Measurements from ENCODE around the gene SRM.
"Not testable (repeated sequence)": the region's sequence is repeated elsewhere in the genome, so short reads cannot be mapped to it uniquely, and the experiment has no call there.

SRM gene

DNA sequence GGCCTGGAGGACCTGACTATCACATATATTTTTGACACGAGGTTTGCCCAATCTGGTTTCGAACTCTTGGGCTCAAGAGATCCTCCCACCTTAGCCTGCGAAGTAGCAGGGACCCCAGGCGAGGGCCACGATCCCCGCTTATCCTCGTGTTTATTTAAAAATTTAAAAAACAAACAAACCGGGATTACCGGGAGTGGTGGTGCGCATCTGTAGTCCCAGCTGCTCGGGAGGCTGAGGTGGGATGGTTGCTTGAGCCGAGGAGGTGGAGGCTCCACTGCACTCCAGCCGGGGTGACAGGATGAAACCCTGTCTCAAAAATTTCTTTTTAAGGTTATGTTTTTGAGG, 40.3 kb upstream of the SRM start:
- H3K4me3 ChIP-seq (ENCODE audit: low read depth, low read length), result peak overlapping the region; percentile 80
- no peaks in the 10 kb centered on the region for H3K9me3 ChIP-seq
- no peak for DNase-seq
- peaks cover 5% of the 10 kb centered on the region for H3K36me3 ChIP-seq
- TF ChIP-seq, protein P1, sequence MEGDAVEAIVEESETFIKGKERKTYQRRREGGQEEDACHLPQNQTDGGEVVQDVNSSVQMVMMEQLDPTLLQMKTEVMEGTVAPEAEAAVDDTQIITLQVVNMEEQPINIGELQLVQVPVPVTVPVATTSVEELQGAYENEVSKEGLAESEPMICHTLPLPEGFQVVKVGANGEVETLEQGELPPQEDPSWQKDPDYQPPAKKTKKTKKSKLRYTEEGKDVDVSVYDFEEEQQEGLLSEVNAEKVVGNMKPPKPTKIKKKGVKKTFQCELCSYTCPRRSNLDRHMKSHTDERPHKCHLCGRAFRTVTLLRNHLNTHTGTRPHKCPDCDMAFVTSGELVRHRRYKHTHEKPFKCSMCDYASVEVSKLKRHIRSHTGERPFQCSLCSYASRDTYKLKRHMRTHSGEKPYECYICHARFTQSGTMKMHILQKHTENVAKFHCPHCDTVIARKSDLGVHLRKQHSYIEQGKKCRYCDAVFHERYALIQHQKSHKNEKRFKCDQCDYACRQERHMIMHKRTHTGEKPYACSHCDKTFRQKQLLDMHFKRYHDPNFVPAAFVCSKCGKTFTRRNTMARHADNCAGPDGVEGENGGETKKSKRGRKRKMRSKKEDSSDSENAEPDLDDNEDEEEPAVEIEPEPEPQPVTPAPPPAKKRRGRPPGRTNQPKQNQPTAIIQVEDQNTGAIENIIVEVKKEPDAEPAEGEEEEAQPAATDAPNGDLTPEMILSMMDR (IDR thresholded peaks at IDR 0.05; ENCODE audit: low read depth, low read length), result no peak
- no peaks in the 10 kb centered on the region for H3K27me3 ChIP-seq
- H3K4me1 ChIP-seq, result no peaks in the 10 kb centered on the region

DNA sequence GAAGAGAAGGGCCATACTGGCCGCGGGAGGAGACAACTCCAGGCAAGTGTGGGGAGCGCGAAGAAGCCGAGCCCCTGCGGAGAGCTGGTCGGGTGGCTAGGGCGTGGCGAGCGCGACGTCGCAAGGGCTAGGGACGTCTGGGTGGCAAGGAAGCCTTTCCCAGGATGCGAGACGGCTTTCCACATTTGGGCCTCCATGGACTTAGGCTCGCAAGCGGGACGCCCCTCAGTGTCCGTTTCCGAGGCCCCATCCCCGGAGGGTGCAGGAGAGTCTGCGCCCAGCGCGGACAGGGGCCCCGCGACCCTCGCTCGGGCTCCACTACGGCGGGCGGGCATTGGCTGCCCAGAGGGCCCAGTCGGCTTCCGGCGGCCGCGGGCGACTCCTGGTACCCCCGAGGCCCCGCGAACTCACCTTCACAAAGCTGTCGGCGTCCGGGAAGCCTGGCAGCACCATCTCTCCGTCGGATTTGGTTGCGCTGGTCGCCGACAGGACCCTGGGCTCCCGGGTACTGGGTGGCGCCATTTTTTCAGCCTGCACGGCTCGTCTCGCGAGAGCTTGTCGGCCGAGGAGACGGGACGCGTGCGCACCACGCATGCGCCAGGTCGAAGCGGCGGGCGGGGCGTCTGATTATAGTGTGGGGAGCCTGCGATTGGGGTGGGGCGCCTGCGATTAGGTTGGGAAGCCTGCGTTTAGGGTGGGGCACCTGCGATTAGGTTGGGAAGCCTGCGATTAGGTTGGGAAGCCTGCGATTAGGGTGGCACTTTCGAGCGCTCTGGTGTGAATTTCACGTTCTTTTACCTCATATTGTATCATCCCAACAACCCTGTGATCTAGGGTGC, 39.7 kb upstream of the SRM start, which contains the start of gene EXOSC10:
EXOSC10 (minus strand) TSS at position 560 of the 839 bp plus-strand sequence; CDS start at position 522, 38 bp downstream.
- no peaks in the 10 kb centered on the region for H3K4me1 ChIP-seq
- H3K27me3 ChIP-seq, result no peaks in the 10 kb centered on the region
- peaks cover 8% of the 10 kb centered on the region for H3K36me3 ChIP-seq
- DNase-seq, result peak; percentile 86
- peak within 1 kb of the TSS; percentile 80 for H3K4me3 ChIP-seq (ENCODE audit: low read depth, low read length)
- H3K9me3 ChIP-seq, result no peaks in the 10 kb centered on the region
- TF ChIP-seq, protein P1 (IDR thresholded peaks at IDR 0.05; ENCODE audit: low read depth, low read length), result no peak

DNA sequence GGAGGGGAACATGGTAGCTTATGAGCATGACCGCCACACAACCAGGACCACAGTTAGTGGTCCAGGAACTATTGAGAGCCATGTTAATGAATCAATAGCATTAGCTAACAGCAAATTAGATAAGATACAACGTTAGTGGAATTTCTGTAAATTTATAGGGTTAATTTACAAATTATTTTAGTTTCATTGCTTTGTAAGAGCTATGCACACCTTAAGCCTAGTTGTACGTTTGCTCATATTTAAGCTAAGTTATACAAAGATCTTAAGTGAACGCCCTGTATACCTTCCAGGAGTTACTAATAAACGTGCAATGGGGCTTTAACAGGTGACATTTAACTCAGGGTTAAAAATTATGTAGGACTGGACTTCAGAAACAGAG, 39.1 kb upstream of the SRM start:
- H3K4me3 ChIP-seq (ENCODE audit: low read depth, low read length), result peak overlapping the region; percentile 80
- H3K4me1 ChIP-seq, result no peaks in the 10 kb centered on the region
- TF ChIP-seq, protein P1 (IDR thresholded peaks at IDR 0.05; ENCODE audit: low read depth, low read length), result no peak
- no peaks in the 10 kb centered on the region for H3K27me3 ChIP-seq
- peaks cover 9% of the 10 kb centered on the region for H3K36me3 ChIP-seq
- no peak for DNase-seq
- no peaks in the 10 kb centered on the region for H3K9me3 ChIP-seq

DNA sequence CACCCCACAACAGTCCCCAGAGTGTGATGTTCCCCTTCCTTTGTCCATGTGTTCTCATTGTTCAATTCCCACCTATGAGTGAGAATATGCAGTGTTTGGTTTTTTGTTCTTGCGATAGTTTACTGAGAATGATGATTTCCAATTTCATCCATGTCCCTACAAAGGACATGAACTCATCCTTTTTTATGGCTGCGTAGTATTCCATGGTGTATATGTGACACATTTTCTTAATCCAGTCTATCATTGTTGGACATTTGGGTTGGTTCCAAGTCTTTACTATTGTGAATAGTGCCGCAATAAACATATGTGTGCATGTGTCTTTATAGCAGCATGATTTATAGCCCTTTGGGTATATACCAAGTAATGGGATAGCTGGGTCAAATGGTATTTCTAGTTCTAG, 24.0 kb upstream of the SRM start:
- H3K4me3 ChIP-seq (ENCODE audit: low read depth, low read length); DNase-seq; H3K27me3 ChIP-seq; H3K9me3 ChIP-seq; H3K4me1 ChIP-seq: not testable (repeated sequence)
- H3K36me3 ChIP-seq, result peaks cover 41% of the 10 kb centered on the region

DNA sequence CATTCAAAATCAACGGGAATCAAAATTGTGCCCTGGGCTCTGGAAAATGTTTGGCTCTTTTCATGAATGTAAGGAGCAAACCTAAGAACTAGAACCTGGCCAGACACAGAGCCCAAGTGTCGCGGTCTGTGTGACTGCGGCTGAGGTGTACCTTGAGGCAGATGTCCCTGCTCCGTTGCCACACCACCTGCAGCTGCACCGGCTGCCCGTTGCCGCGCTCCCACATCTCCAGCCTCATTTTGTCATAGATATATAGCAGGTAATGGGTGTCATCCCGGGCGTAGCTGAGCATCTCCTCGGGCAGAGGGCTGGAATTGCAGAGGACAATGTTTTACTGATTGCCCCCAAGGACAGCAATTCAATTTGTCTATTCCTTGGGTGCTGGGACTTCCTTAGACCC, 21.1 kb upstream of the SRM start:
- TF ChIP-seq, protein P1 (IDR thresholded peaks at IDR 0.05; ENCODE audit: low read depth, low read length), result no peak
- H3K9me3 ChIP-seq, result no peaks in the 10 kb centered on the region
- H3K36me3 ChIP-seq, result peaks cover 39% of the 10 kb centered on the region
- H3K27me3 ChIP-seq, result no peaks in the 10 kb centered on the region
- DNase-seq, result no peak
- no peak overlapping the region for H3K4me3 ChIP-seq (ENCODE audit: low read depth, low read length)
- no peaks in the 10 kb centered on the region for H3K4me1 ChIP-seq

DNA sequence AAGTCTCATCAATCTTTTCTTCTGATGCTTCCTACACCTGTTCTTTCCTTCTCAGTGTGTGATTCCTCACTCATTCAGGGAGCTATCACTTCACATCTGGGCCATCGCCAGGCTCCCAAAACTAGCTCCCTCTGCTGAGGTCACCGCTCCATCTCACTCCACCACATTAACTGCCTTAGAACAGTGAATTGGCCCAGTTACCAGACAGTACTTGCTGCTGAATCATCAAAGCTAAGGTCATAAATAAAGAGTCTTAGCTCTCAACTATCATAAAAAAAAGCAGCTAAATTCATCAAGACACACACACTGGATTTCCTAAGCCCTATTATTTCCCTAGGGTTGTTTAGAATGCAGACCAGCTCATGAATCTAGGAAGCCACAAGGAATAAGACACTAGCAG, 18.8 kb upstream of the SRM start:
- Histone ChIP-seq H3K27me3 (no peaks in the 10 kb centered on the region), H3K4me3 (ENCODE audit: low read depth, low read length) (no peak overlapping the region), H3K36me3 (peaks cover 49% of the 10 kb centered on the region), H3K4me1 (no peaks in the 10 kb centered on the region), H3K9me3 (no peaks in the 10 kb centered on the region)
- no peak for DNase-seq
- TF ChIP-seq, protein P1 (IDR thresholded peaks at IDR 0.05; ENCODE audit: low read depth, low read length), result no peak

DNA sequence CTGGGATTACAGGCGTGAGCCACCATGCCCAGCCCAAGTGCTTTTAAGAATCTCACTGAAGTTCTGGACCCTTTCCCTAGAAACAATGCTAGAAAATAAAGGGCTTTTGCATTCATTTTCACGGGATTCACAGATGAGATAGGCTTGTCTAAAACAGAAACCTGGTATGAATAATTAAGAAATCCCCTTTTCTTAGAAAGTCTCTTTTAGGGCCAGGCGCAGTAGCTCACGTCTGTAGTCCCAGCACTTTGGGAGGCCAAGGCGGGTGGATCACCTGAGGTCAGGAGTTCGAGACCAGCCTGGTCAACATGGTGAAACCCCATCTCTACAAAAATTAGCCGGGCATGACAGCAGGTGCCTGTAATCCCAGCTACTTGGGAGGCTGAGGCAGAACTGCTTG, 13.6 kb upstream of the SRM start:
- H3K9me3 ChIP-seq; H3K4me3 ChIP-seq (ENCODE audit: low read depth, low read length); H3K4me1 ChIP-seq; DNase-seq; H3K27me3 ChIP-seq: not testable (repeated sequence)
- peaks cover 38% of the 10 kb centered on the region for H3K36me3 ChIP-seq

Measured in BE2C (cell line).